ENCODE measurements around the gene PAPOLG.

Gene PAPOLG

GRCh38 chr2:60840880-60841279, 84.8 kb downstream of the PAPOLG start:
- H3K27ac ChIP-seq (ENCODE audit: low read depth, low read length, poor library complexity, severe bottlenecking) = peak overlapping the region; percentile 99

GRCh38 chr2:60843006-60843405, 86.9 kb downstream of the PAPOLG start:
- peaks cover 76% of the 10 kb centered on the region for H3K4me1 ChIP-seq (ENCODE audit: insufficient read depth, low read length, severe bottlenecking)
- H3K27ac ChIP-seq (ENCODE audit: low read depth, low read length, poor library complexity, severe bottlenecking) = peak overlapping the region; percentile 99
- H3K79me2 ChIP-seq (ENCODE audit: insufficient read depth, low read length) = no peaks in the 10 kb centered on the region
- TF ChIP-seq CTCF (IDR thresholded peaks at IDR 0.05; ENCODE audit: low read length) (no peak), EZH2 (IDR thresholded peaks at IDR 0.05; ENCODE audit: borderline replicate concordance, low read length) (no peak)
- no peaks in the 10 kb centered on the region for H3K9me3 ChIP-seq (ENCODE audit: low read length)
- H3K36me3 ChIP-seq (ENCODE audit: insufficient read depth, low read length) = no peaks in the 10 kb centered on the region; the same call in 1 of the 2 replicates
- H2AFZ ChIP-seq (ENCODE audit: low read length) = no peak overlapping the region
- H4K20me1 ChIP-seq (ENCODE audit: insufficient read depth, low read length) = no peaks in the 10 kb centered on the region
- H3K4me3 ChIP-seq (ENCODE audit: low read depth, low read length, poor library complexity, severe bottlenecking) = peak overlapping the region; percentile 43
- H3F3A ChIP-seq (ENCODE audit: insufficient read depth, low read length) = peaks cover 26% of the 10 kb centered on the region
- no peaks in the 10 kb centered on the region for H3K9me2 ChIP-seq (ENCODE audit: low read depth, low read length)
- no peaks in the 10 kb centered on the region for H3K27me3 ChIP-seq (ENCODE audit: insufficient read depth, low read length)
- peak overlapping the region; percentile 78 for H3K9ac ChIP-seq (ENCODE audit: low read length)
- peak overlapping the region; percentile 60 for H3K4me2 ChIP-seq (ENCODE audit: low read length)

More at GRCh38 chr2:60840880-60841279, 84.8 kb downstream of the PAPOLG start:
- peaks cover 86% of the 10 kb centered on the region for H3K4me1 ChIP-seq (ENCODE audit: insufficient read depth, low read length, severe bottlenecking)
- no peaks in the 10 kb centered on the region for H3K79me2 ChIP-seq (ENCODE audit: insufficient read depth, low read length)
- H3K9me2 ChIP-seq (ENCODE audit: low read depth, low read length) = no peaks in the 10 kb centered on the region
- no peaks in the 10 kb centered on the region for H3K9me3 ChIP-seq (ENCODE audit: low read length)
- no peaks in the 10 kb centered on the region for H3K27me3 ChIP-seq (ENCODE audit: insufficient read depth, low read length)
- peaks cover 26% of the 10 kb centered on the region for H3F3A ChIP-seq (ENCODE audit: insufficient read depth, low read length)
- H3K4me3 ChIP-seq (ENCODE audit: low read depth, low read length, poor library complexity, severe bottlenecking) = peak overlapping the region; percentile 50
- peak overlapping the region; percentile 64 for H3K4me2 ChIP-seq (ENCODE audit: low read length)
- H3K9ac ChIP-seq (ENCODE audit: low read length) = peak overlapping the region; percentile 78; the same call in 1 of the 2 replicates
- H2AFZ ChIP-seq (ENCODE audit: low read length) = no peak overlapping the region
- TF ChIP-seq EZH2 (IDR thresholded peaks at IDR 0.05; ENCODE audit: borderline replicate concordance, low read length) = no peak
- TF ChIP-seq CTCF (IDR thresholded peaks at IDR 0.05; ENCODE audit: low read length) = no peak
- H3K36me3 ChIP-seq (ENCODE audit: insufficient read depth, low read length) = no peaks in the 10 kb centered on the region; the same call in 1 of the 2 replicates
- H4K20me1 ChIP-seq (ENCODE audit: insufficient read depth, low read length) = no peaks in the 10 kb centered on the region

- TF ChIP-seq CTCF (IDR thresholded peaks at IDR 0.05; ENCODE audit: low read length) (no peak), EZH2 (IDR thresholded peaks at IDR 0.05; ENCODE audit: borderline replicate concordance, low read length) (no peak)
- Histone ChIP-seq H3K27ac (ENCODE audit: low read depth, low read length, poor library complexity, severe bottlenecking) (peak overlapping the region; percentile 99), H3K4me1 (ENCODE audit: insufficient read depth, low read length, severe bottlenecking) (peaks cover 70% of the 10 kb centered on the region), H4K20me1 (ENCODE audit: insufficient read depth, low read length) (no peaks in the 10 kb centered on the region), H3K9me2 (ENCODE audit: low read depth, low read length) (no peaks in the 10 kb centered on the region), H3F3A (ENCODE audit: insufficient read depth, low read length) (peaks cover 25% of the 10 kb centered on the region), H3K4me2 (ENCODE audit: low read length) (peak overlapping the region; percentile 60; the same call in 1 of the 2 replicates), H3K4me3 (ENCODE audit: low read depth, low read length, poor library complexity, severe bottlenecking) (no peak overlapping the region), H3K9me3 (ENCODE audit: low read length) (no peaks in the 10 kb centered on the region), H3K27me3 (ENCODE audit: insufficient read depth, low read length) (no peaks in the 10 kb centered on the region), H2AFZ (ENCODE audit: low read length) (no peak overlapping the region), H3K79me2 (ENCODE audit: insufficient read depth, low read length) (no peaks in the 10 kb centered on the region), H3K36me3 (ENCODE audit: insufficient read depth, low read length) (no peaks in the 10 kb centered on the region), H3K9ac (ENCODE audit: low read length) (peak overlapping the region; percentile 78; the same call in 1 of the 2 replicates)
Observed at GRCh38 chr2:60844105-60844504, 88.0 kb downstream of the PAPOLG start.

Measured in OCI-LY1 (cell line).